HG02938 (cell line): ENCODE data around the gene SLF2.
"Not testable (repeated sequence)": the region's sequence is repeated elsewhere in the genome, so short reads cannot be mapped to it uniquely, and the experiment has no call there.

Experiments used
- ATAC-seq: cut with Tn5 transposase; IDR thresholded peaks from one replicate; pipeline ENCODE4 v1.9.1; 2021; ENCODE audit warnings: mild to moderate bottlenecking, moderate library complexity; ENCODE audit not compliant: unreplicated experiment

SLF2 gene

DNA sequence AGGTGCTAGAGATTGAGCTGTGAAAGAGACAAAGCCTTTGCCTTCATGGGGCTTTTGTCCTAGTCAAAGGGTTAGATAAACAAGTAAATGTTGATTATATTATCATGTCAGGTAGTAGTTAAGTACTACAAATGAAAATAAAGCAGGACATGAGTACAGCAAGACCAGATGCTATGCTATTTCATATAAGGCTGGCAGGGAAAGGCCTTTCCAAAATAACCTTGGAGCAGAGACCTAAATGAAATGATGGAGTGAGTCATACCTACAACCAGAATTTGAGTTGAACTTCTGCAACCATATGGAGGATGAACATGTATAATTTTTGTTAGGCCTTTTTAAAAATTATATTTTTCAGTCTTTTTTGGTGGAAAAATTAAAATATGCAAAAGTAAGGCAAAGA, 33.0 kb downstream of the SLF2 start:
- no peak for ATAC-seq

DNA sequence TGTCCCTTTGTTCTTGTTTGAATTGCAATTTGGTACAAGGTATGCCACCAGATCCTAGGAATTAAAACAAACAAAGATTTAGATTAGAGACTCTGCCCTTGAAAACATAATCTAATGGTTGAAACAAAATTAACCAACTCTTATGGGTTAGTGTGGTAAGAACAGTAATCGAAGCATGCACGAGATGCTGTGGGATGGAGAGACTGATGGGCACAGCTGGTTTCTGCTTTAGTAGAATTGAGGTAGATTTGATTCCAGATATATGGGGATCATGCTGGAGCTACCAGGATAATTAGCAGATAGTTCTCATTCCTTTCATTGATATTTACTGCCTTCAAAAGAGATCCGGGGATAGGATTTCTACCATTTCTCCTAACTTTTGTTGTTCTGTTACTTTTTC, 36.2 kb downstream of the SLF2 start:
- ATAC-seq = no peak

DNA sequence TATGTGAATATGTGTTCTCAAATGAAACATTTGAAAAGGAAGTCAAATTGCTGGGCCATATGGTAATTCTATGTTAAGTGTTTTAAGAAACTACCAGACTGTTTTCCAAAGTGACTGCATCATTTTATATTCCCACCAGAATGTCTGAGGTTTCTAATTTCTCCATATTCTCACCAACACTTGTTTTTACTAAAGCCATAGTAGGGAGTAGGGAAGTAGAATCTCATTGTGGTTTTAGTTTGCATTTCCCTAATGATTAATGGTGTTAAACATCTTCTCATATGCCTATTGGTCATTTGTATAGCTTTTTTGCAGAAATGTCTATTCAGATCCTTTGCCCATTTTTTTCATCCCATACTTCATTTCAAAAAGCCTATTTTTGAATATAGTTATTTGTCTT, 47.5 kb downstream of the SLF2 start:
- ATAC-seq = no peak

DNA sequence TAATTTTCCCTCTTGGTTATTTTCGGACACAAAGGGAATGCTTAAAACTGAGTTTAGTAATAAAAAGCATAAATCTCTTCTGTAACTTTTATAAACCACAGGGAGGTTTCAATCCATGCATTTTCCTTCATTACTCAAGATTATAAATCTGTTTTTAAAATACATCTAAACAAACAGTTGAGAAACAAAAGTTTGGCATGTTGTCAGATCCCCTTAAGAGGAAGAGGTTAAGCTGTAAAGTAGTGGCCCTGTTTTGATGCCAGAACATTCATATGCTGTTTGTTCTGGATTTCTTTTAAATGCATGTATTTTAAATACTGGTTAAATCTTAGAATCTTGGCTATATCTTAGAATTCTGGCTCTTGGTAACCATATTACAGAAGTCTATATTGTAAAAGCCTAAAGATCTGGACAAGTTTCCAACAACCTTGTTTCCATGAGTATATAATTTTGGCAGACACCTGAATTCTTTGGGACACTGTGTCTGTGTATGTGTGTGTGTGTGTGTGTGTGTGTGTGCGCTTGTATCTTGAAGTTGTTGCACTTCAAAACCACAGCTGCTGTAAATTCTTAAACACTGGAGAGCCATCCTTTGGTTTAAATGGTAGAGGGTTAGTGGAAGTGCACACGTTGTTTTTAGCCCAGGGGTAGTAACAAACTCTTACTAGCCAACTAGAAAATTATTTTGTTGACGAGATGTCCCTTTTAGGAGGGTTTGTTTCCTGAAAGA, 49.8 kb downstream of the SLF2 start:
- no peak for ATAC-seq

DNA sequence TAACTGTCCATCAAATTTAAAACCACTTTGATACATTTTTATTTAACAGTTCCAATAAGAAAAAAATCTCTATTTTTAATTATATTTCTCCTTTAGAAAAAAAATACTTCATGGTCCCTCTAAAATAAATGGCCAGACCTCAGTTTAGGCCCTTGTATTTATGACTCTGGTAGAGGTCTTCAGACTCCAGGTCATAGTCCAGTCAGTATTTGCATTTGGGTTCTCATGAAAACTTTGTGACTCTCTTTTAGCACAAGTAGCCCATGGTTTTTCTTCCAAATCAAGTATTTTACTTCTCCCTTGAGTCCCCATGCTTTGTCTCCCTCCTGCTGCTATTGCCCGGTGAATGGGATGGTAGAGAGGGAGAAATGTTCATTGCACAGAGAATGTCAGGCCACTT, 51.1 kb downstream of the SLF2 start:
- ATAC-seq = no peak

DNA sequence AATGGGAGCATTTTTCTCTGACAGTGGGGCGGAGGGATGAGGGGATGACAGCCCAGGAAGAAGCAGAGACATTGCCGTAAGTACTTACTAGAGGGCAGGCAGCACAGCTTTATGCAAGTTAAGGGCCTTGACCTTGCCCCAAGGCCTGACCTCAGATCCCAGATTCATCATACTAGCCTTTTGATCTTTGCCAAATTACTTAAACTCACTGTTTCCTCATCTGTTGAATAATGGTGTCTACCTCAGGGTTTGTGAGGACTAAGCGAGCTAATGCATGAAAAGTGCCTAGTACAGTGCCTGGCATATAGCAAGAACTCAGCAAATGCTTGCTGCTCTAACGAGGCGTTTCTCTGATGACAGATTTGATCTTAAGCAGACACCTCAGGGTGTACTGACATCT, 53.1 kb downstream of the SLF2 start:
- no peak for ATAC-seq

DNA sequence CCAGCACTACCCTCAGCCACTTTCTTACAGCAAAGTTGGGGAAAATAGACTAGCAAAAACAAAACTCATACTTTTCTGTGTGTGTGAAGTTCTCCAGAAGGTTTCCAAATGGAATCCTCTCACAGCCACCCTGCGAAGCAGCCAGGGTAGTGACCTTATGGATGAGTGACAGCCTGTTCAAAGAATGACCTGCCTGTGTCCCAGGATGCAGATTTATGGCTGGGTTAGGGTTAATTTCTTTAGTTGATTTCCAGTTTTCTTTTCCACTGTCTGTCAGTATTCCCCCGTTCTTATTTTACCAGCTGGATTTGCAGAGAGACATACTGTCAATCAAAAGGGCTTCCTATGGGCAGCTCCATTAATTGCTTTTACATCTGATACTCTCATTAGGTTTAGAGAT, 54.1 kb downstream of the SLF2 start:
- no peak for ATAC-seq

DNA sequence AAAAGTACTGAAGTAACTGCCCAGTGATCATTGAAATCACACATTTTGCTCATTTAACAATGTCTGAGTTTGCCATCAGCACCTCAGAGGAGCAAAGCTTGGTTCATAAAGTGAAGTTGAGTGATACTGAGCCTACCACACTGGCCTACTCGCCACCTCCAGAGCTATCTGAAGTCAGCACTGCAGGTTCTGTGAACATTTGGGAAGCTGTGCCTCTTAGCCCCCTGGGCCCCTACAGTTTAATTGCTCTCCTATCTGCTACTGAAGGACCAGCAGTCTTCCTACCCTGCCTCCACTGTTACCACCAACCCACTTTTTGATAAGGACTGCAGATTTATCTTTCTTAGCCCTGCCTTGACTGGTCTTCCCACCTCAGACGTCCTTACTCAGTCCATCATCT, 54.6 kb downstream of the SLF2 start:
- no peak for ATAC-seq

DNA sequence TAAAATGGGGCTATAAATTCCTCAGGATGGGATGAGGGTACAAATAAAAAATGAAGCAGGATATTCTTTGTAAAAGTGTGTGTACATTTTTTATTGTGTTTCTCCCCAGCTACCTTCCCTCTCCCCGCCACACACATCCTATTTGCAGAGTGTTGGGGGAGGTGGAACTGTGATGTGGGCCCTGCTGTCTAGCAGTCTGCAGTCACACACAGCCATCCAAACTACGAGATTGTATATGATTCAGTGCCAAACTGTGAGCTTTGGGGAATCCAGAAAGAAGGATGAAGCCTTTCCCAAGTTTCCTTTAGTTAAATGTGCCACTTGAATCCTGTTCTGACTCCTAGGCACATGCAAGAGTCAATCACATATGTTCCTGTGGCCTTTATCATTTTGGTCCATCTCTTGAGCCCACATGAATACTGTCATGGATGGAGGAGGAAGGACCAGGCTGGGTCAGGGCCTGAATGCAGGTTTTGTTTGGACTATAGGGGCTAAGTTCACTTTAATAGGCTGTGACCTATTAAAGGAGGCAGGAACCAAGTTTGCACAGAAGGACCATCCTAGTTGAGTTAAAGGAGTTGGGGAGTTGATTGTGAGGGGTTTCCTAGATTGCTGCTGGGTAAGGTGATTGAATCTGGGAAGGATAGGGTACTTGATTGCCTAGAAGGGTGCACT, 55.4 kb downstream of the SLF2 start:
- no peak for ATAC-seq

DNA sequence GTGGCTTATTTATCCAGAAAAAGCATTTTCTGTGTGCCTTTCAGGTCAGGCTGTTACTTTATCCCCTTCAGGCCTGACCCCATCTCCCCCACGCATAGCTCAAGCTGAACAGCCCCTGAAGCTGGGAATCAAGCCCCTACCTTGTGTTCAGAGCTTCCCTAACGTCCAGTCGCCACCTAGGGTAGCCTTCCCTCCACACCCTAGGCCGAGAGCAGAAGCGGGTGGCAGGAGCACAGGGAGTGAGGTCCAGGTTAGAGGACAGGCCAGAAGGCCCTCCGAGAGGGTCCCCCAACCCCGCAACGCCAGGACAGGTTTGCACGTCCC, 56.1 kb downstream of the SLF2 start:
- ATAC-seq = no peak

DNA sequence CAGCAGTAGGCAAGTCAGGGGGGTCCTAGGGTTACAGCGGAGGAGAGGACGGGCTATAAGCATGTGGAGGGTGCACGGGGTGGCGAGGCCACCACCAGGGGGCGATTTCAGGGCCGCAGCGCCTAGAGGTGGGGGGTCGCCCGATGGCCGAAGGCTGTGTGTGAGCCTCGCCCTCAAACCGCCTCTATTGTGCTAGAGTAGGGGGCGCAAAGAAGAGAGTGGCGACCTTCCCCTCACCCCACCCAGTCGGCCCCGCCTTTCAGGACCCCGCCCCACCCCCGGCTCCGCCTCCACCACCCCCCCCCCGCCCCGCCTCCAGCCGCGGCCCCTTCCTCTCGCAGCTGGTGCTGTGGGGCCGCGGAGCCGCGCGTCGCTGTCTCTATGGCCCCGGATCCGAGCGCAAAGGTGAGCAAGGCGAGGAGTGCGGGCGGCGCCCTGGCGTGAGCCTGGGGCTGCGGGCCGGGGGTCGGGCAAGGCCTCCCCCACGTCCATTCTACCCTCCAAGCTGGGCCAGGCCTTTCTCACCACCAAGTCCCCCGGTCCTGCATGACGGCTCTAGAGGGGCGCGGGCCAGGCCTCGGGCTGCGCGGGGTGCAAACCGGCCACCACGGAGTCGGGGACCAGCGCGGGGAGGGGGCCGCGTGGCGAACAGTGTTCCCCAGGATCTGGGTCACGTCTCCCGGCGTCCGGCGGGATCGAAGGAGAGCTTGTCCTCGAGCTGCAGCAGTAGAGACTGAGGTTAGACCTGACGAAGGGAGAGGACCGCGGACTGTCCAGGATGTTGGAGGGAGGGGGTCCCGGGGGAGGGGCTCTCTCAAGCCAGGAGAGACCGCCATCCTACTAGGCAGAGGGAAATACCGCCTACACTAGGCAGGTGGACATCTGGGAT, 56.7 kb downstream of the SLF2 start, which contains the start of gene SEMA4G:
Gene SEMA4G, plus strand, starts transcription at position 318 of the 889 bp plus-strand sequence. CDS start 3,409 bp downstream, outside the sequence.
- no peak for ATAC-seq

DNA sequence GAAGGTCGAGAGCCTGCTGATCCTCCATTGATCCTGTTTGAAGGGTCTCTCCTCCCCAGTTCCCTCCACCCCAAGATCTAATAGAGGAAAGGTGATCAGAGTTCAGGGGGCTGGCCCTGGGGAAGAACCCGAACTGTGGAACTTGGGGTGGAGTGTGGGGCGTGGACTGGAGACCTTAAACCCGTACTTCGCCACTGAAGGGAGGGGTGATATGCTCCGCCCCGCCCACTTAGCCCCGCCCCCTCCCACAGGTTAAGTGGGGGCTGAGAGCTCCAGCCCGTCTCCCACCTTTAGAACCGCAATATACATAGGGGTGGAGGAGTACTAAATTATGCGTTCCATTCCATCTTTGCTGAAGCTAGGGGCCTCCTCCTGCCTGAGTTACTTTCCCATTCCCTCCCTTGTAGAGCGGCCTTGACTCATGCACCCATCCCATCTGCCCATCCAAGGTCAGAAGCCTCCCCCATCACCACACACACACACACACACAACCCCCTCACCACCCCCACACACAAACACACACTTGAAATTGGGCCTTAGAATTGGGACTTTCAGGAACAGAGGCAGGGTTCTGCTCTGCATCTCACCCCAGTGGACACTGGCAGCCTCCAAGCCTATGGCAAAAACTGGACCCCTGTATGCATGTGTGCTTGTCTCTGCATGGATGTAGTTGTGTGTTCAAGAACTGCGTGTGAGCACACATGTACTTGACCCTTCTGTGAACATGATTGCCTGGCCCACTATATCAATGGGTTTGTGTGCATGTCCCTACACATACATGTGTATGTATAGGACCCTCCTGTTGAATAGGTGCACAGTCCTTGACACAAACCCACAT, 57.5 kb downstream of the SLF2 start:
- no peak for ATAC-seq

DNA sequence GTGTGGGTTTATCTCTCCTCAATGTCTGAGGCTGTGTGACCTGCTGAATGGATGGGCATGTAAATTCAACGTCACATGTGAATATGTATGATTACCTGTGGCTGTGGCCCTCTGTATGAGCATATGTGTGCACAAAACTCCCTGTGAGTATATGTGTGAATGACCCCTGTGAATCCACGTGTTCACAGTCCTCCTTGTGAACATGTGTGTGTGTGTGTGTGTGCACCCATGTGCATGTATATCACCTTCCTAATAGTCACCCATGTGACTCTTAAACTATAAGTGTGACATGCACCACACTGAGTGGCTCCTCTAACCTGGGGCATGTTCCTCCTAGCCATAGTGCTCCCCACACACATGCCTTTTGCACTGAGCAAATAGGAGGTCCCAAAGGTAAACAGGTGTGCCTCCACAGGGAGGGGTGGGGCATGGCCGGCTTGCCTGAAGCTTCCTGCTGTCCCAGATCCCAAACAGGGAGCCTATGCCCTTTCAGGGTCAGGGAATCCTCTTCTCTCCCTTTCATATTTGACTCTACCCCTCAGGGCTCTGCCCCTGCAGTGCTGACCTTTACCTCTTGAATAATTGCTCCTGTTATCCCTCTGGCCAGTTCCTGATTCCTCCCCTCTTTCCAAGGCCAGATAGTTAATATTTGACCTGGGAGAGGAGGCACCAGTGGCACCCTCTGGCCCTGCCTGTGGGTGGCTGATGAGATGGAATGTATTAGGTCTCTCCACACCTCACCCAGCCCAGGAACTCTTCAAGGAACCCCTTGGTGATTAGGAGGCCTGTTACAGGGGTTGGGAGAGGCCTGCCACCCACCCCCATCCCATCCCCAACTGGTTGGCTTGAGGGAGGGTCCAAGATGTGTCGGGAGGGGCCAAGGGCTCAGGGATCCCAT, 58.4 kb downstream of the SLF2 start:
- ATAC-seq = no peak

DNA sequence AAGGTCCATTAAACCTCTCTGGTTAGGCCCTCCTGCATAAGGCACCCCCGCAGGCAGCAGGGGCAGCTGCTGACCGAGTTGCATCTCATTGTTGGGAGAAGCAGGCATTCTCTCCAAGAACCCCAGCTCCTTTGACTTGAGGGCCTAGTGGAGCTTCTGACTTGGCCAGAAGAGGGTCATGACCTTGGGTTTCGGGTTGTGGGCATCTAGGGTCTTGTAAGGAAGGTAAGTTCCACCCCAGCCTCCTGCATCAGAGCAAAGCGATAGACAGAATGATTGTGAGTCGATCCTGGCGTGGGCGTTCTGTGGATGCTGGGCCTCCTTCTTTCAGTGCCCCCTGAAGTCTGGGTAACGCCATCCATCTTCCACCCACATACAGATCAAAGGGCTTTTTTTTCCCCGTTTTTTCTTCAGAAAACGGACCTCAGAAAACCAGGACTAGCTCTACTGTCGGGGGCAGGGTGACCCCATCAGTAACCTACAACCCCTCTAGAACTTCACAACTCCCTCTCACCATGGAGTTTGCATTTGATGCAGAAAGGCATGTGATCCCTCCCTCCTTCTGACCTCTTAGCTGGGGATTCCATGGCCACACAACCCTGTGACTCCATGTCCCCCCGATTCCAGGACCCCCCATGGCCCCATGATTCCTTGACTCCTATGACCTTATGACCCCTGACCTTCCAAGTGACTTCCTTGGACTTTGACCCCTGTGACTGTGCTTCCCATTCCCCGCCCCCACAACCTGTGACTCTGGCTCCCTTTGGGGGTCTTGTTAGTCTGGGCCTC, 59.5 kb downstream of the SLF2 start:
- no peak for ATAC-seq

DNA sequence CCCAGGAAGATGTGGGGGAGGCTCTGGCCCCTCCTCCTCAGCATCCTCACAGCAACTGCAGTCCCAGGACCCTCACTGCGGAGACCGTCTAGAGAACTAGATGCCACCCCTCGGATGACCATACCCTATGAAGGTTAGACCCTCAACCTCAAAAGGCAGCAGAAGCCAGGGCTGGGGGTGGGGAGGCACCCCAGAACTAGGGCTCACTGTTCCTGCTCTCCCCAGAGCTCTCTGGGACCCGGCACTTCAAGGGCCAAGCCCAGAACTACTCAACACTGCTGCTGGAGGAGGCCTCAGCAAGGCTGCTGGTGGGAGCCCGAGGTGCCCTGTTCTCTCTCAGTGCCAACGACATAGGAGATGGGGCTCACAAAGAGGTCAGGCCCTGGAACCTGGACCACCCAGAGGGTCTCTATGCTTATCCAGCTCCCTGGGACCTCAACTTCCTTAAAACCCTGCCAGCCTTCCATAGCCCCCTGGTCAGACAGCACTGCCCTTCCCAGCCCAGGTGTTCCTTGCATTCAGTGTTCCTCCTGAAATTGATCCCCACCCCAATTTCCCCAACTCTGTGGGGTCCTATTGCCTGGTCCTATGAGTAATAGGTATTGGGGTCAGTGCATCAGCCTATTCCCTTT, 60.3 kb downstream of the SLF2 start:
- ATAC-seq = no peak

DNA sequence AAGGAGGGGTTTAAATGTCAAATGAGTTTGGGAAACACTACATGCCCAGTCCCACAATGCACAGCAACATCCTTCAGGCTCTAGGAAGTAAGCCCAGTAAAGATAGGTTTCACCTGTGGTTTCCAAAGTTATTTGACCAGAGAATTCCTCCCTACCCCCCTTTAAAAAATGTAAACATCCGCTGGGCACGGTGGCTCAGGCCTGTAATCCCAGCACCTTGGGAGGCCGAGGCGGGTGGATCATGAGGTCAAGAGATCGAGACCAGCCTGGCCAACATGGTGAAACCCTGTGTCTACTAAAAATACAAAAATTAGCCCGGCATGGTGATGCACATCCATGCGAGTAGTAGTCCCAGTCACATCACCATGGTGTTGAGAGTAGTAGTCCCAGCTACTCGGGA, 62.6 kb downstream of the SLF2 start:
- ATAC-seq = not testable (repeated sequence)

DNA sequence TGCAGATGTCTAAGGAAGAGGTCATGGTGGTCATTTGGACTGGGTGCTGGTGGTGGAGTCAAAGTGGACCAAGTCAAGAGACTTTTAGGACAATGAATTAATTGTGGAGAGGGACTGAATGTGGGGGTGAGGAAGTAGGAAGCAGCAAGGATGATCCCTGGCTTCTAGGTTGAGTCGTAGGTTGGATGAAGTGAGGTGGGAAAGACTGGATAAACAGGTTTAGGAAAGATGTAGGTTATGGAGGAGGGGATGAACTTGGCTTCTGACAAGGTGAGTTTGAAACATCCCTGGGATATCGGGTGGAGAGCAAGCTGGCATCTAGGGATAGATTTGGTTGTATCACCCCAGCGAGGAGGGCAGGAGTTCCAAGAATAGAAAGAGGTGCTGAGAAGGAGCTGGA, 64.1 kb downstream of the SLF2 start:
- no peak for ATAC-seq

DNA sequence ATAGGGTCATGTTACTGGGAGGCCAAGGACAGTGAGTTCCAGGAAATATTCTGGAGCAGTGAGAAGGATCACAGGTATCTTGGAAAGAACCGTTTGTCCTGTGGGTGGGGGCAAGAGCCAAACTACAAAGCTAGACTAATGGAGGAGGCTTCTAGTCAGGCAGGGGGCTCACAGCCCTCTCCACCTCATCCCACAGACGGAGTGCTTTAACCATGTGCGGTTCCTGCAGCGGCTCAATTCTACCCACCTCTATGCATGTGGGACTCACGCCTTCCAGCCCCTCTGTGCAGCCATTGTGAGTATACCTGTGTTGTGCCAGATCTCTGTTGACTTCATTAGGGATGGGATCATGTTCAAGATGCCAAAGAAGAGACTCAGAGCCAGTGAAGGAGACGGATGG, 64.7 kb downstream of the SLF2 start:
- ATAC-seq = no peak
